HG02885 (cell line): ENCODE data around the gene ATP1A4.
"Not testable (repeated sequence)": the region's sequence is repeated elsewhere in the genome, so short reads cannot be mapped to it uniquely, and the experiment has no call there.

Experiments used
- ATAC-seq: cut with Tn5 transposase; IDR thresholded peaks from one replicate; pipeline ENCODE4 v1.9.1; 2021; ENCODE audit warnings: mild to moderate bottlenecking; ENCODE audit not compliant: unreplicated experiment, poor library complexity

ATP1A4 gene

GRCh38 chr1:160122978-160123495 is 28.4 kb upstream of the ATP1A4 start:
- ATAC-seq, result no peak

DNA sequence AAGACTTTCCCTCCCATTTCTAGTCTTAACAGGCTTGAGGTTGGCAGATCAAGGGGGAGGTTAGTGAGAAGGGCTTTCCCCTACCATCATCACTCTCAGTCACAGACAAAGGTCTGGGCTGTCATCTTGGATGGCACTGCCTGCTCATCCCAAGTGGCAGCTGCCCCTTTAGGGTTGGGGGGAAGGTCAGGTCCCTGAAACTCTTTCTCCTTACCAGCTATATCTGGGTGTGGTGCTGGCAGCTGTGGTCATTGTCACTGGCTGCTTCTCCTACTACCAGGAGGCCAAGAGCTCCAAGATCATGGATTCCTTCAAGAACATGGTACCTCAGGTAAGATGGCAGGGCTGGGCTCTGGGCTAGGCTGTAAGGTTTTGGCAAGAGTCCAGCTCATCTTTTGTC is 27.7 kb upstream of the ATP1A4 start:
- ATAC-seq, result no peak

DNA sequence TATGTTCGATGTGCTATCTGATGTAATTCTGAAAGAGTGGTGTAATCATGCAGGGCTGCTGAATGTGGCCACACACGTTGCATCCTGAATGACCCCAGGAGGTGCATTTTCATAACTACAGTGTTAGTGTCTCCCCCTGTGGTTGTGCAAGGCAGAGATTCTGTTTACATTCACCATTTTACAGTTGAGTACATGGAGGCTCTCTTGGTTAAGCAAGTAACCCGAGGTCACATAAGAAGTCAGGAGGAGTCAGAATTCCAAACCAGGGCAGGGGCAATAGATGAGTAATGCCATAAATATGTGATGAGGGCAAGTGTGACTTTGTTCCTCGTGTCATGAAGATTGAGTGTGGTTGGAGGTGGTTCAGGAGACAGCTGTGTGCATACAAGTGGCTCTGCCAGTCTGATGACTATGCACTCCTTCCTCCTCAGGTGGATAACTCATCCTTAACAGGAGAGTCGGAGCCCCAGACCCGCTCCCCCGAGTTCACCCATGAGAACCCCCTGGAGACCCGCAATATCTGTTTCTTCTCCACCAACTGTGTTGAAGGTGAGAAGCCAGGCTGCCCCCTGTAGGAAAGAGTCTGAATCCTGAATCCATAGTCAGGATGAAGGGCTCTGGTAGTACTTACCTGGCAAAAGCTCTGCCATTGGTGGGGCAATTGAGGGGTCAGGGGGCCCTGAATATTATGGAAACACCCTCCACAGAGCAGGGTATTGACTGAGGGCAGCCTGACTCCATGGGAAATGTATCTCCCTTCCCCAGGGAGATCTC is 26.5 kb upstream of the ATP1A4 start:
- no peak for ATAC-seq

DNA sequence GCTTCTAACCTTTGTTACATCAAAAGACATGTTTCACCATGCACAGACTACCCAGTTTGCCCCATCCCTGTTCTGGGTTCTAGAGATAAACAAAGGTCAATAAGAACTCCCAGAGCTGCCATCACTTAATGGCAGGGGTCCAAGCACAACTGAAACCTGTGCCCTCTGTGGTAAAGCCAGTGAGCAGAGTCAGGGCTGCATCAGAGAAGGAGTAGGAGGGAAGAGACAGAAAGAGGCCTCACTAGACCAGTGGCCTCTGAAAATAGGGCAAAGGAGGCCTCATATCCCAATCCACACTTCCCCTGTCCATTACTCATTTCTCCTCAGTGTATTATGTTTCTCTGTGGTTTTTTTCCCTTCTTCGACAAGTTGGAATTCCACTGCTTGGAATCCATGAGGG is 25.7 kb upstream of the ATP1A4 start:
- no peak for ATAC-seq

GRCh38 chr1:160126342-160126741 is 25.1 kb upstream of the ATP1A4 start:
- not testable (repeated sequence) for ATAC-seq

- ATAC-seq, result no peak
Measured at GRCh38 chr1:160127381-160127780, 24.0 kb upstream of the ATP1A4 start.

DNA sequence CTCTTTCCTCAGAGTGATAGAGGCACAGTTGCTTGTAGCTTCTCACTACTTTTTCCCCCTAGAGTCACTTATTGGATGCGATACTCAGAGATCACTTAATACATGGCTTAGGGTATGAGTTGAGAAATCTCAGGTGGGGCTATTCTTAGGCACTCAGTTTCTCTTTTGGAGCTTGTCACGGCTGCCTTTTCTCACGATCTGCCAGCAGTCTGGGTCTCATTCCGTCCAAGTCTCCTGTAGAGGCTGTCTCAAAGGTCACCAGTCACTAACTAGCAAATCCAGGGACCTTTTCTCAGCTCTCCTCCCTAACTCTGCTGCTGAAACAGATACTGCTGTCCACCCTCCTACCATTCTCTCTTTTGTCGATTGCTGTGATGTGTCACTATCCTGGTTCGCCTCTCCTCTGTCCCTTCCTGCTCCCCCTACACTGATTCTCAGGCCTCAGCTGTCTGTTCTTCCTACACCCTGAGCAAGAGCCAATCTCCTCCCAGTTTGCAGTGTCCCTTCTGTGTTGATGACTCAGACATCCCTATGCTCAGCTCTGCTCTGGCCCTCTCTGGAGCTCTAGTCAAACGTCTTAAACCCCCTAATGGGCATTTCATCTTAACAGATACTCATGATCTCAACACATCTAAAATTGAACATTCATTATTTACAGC is 23.4 kb upstream of the ATP1A4 start:
- ATAC-seq, result no peak

DNA sequence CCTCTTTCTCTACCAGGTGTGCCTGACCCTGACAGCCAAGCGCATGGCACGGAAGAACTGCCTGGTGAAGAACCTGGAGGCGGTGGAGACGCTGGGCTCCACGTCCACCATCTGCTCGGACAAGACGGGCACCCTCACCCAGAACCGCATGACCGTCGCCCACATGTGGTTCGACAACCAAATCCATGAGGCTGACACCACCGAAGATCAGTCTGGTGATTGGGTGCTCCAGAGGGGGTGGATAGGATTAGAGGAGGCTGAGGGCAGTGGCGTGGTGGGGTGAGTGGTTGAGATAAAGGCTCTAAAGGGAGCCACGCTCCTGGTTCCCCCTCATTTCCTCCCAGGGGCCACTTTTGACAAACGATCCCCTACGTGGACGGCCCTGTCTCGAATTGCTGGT is 22.8 kb upstream of the ATP1A4 start:
- no peak for ATAC-seq

GRCh38 chr1:160129046-160129445 is 22.4 kb upstream of the ATP1A4 start:
- ATAC-seq, result no peak

DNA sequence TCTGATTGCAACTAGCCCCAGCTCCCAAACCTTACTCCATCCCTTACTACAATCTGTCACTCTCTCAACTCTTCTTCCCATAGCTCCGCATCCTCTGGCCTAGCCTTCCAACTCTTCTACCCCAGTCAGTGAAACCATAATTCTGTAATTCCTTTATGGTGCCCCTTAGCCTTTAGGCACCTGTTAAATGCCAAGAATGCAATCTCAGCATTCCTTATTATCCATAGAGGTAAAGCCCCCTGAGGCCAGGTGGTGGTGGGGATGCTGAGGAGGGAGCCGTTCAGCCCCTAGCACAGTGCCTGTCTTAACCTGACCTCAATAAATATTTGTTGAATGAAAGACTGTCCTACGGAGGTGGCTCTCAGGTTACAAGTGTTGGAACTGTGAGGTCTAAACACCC is 21.8 kb upstream of the ATP1A4 start:
- no peak for ATAC-seq

GRCh38 chr1:160129966-160130365 is 21.4 kb upstream of the ATP1A4 start:
- no peak for ATAC-seq

GRCh38 chr1:160130486-160130885 is 20.9 kb upstream of the ATP1A4 start:
- no peak for ATAC-seq

DNA sequence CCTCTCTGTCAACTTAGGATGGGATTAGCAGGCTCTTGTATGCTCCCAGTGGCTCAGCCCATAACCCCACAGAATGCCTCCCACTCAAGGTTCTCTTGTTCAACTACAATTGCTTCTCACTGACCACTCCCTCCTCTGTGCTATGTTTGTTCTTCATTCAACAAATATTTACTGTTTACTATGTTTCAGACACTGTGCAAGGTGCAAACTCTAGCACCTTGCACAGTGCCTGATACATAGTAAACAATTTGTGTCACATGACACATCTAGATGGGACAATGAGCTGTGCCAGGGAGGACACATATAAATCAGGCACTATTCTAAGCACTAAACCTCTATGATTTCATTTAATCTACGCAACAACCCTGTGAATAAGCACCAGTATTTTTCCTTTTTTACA is 20.5 kb upstream of the ATP1A4 start:
- ATAC-seq, result no peak

- no peak for ATAC-seq
Measured at GRCh38 chr1:160131803-160132565, 19.4 kb upstream of the ATP1A4 start.

DNA sequence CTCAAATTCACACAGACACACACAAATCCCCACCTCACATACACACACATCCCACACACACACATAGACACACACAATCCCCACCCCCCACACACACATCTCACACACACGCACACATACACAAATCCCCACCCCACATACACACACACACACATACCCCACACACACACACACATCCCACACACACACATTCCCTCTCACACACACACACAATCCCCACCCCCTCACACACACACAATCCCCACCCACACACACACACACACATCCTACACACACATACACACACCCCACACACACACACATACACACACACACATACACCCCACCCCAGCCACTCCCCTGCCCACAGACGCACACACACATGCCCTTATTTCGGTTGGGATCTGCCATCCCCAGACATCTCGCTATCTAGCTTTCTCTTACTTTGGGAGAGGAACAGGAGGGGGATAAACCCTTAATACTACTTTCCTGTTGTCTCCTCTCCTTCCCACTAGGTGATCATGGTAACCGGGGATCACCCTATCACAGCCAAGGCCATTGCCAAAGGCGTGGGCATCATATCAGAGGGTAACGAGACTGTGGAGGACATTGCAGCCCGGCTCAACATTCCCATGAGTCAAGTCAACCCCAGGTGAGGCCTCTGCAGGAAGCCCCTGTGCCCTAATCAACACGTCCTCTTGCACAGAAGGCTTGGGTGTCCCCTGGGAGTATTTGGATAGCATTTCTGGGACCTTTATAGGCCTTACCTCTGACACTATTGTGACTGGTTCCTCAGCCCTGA is 17.2 kb upstream of the ATP1A4 start:
- no peak for ATAC-seq

- no peak for ATAC-seq
Measured at GRCh38 chr1:160134791-160135572, 16.4 kb upstream of the ATP1A4 start.

GRCh38 chr1:160136121-160136925 is 15.1 kb upstream of the ATP1A4 start:
- ATAC-seq, result no peak

DNA sequence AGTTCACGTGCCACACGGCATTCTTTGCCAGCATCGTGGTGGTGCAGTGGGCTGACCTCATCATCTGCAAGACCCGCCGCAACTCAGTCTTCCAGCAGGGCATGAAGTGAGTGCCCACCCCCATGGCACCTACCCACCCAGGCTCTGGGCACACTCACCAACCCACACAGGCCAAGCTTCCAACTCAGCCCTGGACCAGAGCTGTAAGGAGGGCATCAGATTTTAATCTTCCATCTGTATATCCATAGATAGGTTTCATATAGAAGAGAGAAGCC is 14.5 kb upstream of the ATP1A4 start:
- ATAC-seq, result no peak
